ENCODE results near the gene FRMD3.

FRMD3 gene

GRCh38 chr9:83343366-83343999 is 194.7 kb downstream of the FRMD3 start:
- ChIA-PET CTCF (interaction anchor here (0.5 kb wide), 1 partner anchor 10 kb away, joined by 3 read pairs; no protein-coding TSS in a partner anchor), POLR2A (no interaction called here)
- no peak for DNase-seq (ENCODE audit: extremely low spot score)
- TF ChIP-seq ELF4 (IDR thresholded peaks at IDR 0.05): no peak
- TF ChIP-seq SUZ12 (IDR thresholded peaks at IDR 0.05): no peak
- TF ChIP-seq ARNT (IDR thresholded peaks at IDR 0.05): no peak
- no peak for TF ChIP-seq CTBP1 (IDR thresholded peaks at IDR 0.05; ENCODE audit: borderline replicate concordance)
- TF ChIP-seq HDGF (IDR thresholded peaks at IDR 0.05; ENCODE audit: borderline replicate concordance): no peak
- no peak for TF ChIP-seq TARDBP (IDR thresholded peaks at IDR 0.05)
- TF ChIP-seq NFRKB (IDR thresholded peaks at IDR 0.05): no peak
- TF ChIP-seq, protein P1, sequence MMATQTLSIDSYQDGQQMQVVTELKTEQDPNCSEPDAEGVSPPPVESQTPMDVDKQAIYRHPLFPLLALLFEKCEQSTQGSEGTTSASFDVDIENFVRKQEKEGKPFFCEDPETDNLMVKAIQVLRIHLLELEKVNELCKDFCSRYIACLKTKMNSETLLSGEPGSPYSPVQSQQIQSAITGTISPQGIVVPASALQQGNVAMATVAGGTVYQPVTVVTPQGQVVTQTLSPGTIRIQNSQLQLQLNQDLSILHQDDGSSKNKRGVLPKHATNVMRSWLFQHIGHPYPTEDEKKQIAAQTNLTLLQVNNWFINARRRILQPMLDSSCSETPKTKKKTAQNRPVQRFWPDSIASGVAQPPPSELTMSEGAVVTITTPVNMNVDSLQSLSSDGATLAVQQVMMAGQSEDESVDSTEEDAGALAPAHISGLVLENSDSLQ (IDR thresholded peaks at IDR 0.05): no peak
- no peak for TF ChIP-seq BHLHE40 (IDR thresholded peaks at IDR 0.05; ENCODE audit: borderline replicate concordance)
- TF ChIP-seq FOXK2 (IDR thresholded peaks at IDR 0.05): no peak
- no peak for TF ChIP-seq LEF1 (IDR thresholded peaks at IDR 0.05; ENCODE audit: borderline replicate concordance)
- TF ChIP-seq ZNF384 (IDR thresholded peaks at IDR 0.05): no peak
- TF ChIP-seq L3MBTL2 (conservative IDR thresholded peaks at IDR 0.05): no peak
- TF ChIP-seq FOXA1 (IDR thresholded peaks at IDR 0.05): no peak

- ChIA-PET POLR2A (no interaction called here), CTCF (interaction anchor here (0.8 kb wide), 1 partner anchor 9 kb away, joined by 3 read pairs; no protein-coding TSS in a partner anchor)
- TF ChIP-seq, protein P1 (IDR thresholded peaks at IDR 0.05): no peak
- TF ChIP-seq SP1 (IDR thresholded peaks at IDR 0.05): no peak
- TF ChIP-seq ZNF384 (IDR thresholded peaks at IDR 0.05): no peak
- TF ChIP-seq FOXA1 (IDR thresholded peaks at IDR 0.05): no peak
- TF ChIP-seq NFRKB (IDR thresholded peaks at IDR 0.05): no peak
- no peak for DNase-seq (ENCODE audit: extremely low spot score)
Observed at GRCh38 chr9:83342731-83343130, 195.5 kb downstream of the FRMD3 start.

GRCh38 chr9:83342006-83342405 is 196.2 kb downstream of the FRMD3 start:
- ChIA-PET CTCF (interaction anchor here (0.8 kb wide), 1 partner anchor 8 kb away, joined by 3 read pairs; no protein-coding TSS in a partner anchor), POLR2A (no interaction called here)
- no peak for DNase-seq (ENCODE audit: extremely low spot score)
- TF ChIP-seq L3MBTL2 (conservative IDR thresholded peaks at IDR 0.05) (no peak), ZNF384 (IDR thresholded peaks at IDR 0.05) (no peak), SP1 (IDR thresholded peaks at IDR 0.05) (no peak), ELF4 (IDR thresholded peaks at IDR 0.05) (no peak), TARDBP (IDR thresholded peaks at IDR 0.05) (no peak), SUZ12 (IDR thresholded peaks at IDR 0.05) (no peak), LEF1 (IDR thresholded peaks at IDR 0.05; ENCODE audit: borderline replicate concordance) (no peak), NFRKB (IDR thresholded peaks at IDR 0.05) (no peak), CTBP1 (IDR thresholded peaks at IDR 0.05; ENCODE audit: borderline replicate concordance) (no peak), FOXK2 (IDR thresholded peaks at IDR 0.05) (no peak)
- TF ChIP-seq, protein P1 (IDR thresholded peaks at IDR 0.05): no peak

DNA sequence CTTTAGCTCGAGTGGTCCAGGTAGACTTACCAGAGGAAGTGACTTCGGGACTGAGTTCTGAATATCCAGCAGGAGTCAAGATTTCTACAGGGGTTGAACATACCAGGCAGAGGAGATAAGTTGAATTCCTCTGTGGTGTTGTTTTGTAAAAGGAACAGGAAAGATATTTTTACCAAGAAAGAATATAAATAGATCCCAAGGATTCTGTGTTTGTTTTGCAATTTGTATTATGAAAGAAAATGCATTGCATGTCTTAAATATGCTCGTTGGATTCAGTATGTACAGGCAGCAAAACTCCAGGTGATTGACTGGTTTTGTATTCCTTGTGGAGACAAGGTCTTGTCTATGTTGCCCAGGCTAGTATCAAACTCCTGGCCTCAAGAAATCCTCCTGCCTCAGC is 197.8 kb downstream of the FRMD3 start:
- ChIA-PET CTCF (no interaction called here), POLR2A (no interaction called here)
- DNase-seq (ENCODE audit: extremely low spot score): no peak
- TF ChIP-seq FOXK2 (IDR thresholded peaks at IDR 0.05) (no peak), FOXA1 (IDR thresholded peaks at IDR 0.05) (no peak), TARDBP (IDR thresholded peaks at IDR 0.05) (no peak), FOXM1 (IDR thresholded peaks at IDR 0.05; ENCODE audit: borderline replicate concordance) (no peak), SUZ12 (IDR thresholded peaks at IDR 0.05) (no peak), LEF1 (IDR thresholded peaks at IDR 0.05; ENCODE audit: borderline replicate concordance) (no peak), ARNT (IDR thresholded peaks at IDR 0.05) (no peak), BHLHE40 (IDR thresholded peaks at IDR 0.05; ENCODE audit: borderline replicate concordance) (no peak), CTBP1 (IDR thresholded peaks at IDR 0.05; ENCODE audit: borderline replicate concordance) (no peak), HDGF (IDR thresholded peaks at IDR 0.05; ENCODE audit: borderline replicate concordance) (no peak), L3MBTL2 (conservative IDR thresholded peaks at IDR 0.05) (no peak), NFRKB (IDR thresholded peaks at IDR 0.05) (no peak), ELF4 (IDR thresholded peaks at IDR 0.05) (no peak), SP1 (IDR thresholded peaks at IDR 0.05) (no peak), ZNF384 (IDR thresholded peaks at IDR 0.05) (no peak)
- TF ChIP-seq, protein P1 (IDR thresholded peaks at IDR 0.05): no peak

DNA sequence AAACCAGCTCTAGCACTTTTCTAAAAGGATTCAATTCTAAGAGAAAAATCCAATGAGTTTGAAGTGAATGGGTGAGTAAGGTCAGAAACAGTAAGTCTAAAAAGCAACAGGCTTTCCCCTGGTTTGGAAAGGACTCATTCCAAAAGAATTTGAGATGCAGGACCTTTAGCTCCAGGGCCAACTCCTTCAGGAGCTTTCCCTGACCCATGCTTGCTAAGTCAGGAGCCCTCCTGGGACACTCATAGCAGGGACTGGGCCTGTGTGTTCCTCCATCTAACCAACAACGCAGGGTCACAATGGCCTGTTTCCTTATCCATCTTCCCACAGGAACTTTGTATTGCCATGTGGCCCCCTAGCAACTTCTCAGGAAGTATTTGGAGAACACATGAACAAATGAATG is 198.8 kb downstream of the FRMD3 start:
- TF ChIP-seq FOXK2 (IDR thresholded peaks at IDR 0.05) (no peak), SP1 (IDR thresholded peaks at IDR 0.05) (no peak), TARDBP (IDR thresholded peaks at IDR 0.05) (no peak), BHLHE40 (IDR thresholded peaks at IDR 0.05; ENCODE audit: borderline replicate concordance) (no peak), ARNT (IDR thresholded peaks at IDR 0.05) (no peak), SUZ12 (IDR thresholded peaks at IDR 0.05) (no peak), LEF1 (IDR thresholded peaks at IDR 0.05; ENCODE audit: borderline replicate concordance) (no peak), NFRKB (IDR thresholded peaks at IDR 0.05) (no peak), HDGF (IDR thresholded peaks at IDR 0.05; ENCODE audit: borderline replicate concordance) (no peak), CTBP1 (IDR thresholded peaks at IDR 0.05; ENCODE audit: borderline replicate concordance) (no peak), FOXM1 (IDR thresholded peaks at IDR 0.05; ENCODE audit: borderline replicate concordance) (no peak), FOXA1 (IDR thresholded peaks at IDR 0.05) (no peak), L3MBTL2 (conservative IDR thresholded peaks at IDR 0.05) (no peak)
- CTCF ChIA-PET: no interaction called here
- no peak for DNase-seq (ENCODE audit: extremely low spot score)
- POLR2A ChIA-PET: no interaction called here

Measured in HEK293T (cell line).